GM18520 (cell line): ENCODE data around the gene PRM2.

Source experiments
- ATAC-seq: cut with Tn5 transposase; IDR thresholded peaks from one replicate; pipeline ENCODE4 v1.9.1; 2021; ENCODE audit not compliant: unreplicated experiment

PRM2 gene, protein sequence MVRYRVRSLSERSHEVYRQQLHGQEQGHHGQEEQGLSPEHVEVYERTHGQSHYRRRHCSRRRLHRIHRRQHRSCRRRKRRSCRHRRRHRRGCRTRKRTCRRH

DNA sequence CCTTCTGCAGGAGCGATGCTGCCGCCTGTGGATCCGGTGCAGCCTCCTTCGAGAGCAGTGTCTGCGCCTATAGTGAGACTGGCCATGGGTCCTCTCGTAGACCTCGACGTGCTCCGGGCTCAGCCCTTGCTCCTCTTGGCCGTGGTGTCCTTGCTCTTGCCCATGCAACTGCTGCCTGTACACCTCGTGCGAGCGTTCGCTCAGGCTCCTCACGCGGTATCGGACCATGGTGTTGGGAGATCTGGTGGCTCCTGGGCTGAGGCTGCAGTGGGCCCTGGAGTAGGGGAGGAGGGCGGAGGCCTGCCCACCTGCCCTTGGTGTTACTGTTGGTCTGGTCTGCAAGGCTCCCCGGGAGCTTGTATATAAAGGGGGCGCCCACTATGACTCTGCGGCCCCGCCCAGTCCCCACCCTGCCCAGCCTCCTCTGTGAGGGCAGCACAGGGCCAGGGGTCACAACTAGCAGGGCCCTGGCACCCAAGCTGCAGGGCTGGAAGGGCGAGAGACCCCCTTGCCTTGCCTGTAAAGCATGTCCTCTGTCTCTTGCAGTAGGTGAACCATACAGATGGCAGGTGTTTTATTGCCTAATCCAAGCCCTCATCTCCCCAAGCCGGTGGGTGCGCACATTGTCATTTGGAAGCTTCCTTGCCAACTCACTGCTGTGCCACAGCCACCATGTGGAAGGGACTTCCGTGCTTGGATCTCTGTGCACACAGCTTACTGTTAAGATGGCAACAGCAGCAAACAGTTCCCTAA, at the start of gene PRM2:
Gene PRM2 (minus strand): TSS at position 338 of the 753 bp plus-strand sequence. CDS start 110 bp downstream, at position 228.
- no peak for ATAC-seq

DNA sequence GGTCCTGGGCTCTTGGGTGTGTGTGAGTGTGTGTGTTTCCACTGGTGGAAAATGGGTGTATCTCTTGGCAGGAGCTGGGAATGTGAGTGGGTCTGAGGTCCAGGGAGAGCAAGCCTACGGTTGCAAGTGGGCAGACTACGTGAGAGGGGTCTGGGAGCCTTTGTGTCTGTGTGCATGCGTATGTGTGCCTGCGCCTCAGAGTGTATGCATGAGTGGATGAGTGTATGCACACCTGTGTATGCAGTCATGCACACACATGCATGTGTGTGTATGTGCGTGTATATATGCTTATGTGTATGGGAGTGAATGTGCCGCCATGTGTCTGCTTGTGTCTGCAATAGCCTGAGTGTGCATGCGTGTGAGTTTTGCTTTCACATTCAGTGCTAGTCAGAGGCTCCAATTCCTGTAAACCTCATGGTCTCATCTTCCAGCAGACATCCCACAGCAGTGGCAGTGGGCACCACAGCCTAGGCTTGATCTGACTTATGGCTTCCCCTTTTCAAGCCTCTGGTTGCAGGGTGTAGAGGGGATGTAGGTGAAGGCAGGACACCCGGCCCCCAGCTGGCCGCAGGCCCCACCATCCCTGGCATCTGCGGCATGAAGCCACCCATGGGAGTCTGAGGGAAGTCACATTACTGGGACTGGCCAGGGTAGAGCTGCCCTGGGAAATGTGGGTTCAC, 49.3 kb upstream of the PRM2 start:
- ATAC-seq: no peak

DNA sequence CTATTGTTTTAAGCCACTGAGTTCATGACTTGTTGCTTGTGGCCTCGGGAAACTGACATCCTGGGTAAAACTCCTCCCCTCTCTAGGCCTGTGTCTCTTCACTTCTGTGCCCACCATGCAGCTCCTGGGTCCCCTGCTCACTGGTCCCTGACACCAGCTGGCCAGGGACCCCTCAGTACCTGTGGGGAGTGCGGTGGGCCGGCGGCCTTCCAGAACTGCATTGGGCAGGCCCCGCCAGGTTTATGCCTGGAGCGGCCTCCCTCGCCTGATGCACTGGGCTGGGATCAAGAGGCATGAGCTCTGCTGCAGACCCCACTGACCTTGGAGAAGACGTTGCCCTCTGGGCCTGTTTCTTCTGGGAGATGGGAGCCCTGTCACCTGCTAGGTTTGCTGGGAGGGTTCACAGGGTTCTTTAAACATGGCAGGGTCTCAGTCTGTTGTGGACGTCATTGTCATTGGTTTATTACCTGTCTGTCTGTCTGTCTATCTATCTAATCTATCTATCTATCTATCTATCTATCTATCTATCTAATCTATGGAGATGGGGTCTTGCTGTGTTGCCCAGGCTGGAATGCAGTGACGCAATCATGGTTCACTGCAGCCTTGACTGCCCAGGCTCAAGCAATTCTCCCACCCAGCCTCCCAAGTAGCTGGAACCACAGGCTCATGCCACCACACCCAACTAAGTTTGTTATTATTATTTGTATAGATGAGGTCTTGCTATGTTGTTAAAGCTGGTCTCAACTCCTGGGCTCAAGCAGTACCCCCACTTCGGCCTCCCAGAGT, 47.5 kb upstream of the PRM2 start:
- no peak for ATAC-seq

DNA sequence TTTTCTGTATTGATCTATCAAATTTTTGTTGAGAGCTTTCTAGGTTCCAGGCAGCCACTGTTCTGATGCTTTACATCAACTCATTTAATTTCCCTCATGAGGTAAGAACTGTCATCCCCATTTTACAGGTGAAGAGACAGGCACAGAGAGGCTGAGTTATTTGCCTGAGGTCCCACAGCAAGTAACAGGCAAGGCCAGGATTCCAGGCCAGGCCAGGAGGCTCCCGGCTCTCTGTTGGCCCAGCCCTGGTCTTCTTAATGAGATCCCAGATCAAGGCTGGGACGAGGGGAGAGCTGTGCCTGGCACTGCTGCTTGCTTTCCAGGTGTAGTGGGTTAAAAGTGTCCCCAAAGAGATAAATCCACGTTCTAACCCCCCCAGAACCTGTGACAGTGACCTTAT, 46.5 kb upstream of the PRM2 start:
- no peak for ATAC-seq

DNA sequence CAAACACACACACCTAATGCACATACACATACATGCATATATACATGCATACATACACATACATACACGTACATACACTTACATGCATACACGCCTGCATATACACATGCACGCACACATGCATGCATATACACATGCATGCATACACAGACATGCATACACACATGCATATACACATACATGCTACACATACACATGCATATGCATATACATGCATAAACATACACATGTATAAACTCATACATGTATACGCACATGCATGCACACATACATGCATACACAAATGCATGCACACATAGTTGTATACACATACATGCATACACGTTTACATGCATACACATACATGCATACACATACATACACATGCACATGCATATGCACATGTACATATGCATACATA, 45.4 kb upstream of the PRM2 start:
- no peak for ATAC-seq

DNA sequence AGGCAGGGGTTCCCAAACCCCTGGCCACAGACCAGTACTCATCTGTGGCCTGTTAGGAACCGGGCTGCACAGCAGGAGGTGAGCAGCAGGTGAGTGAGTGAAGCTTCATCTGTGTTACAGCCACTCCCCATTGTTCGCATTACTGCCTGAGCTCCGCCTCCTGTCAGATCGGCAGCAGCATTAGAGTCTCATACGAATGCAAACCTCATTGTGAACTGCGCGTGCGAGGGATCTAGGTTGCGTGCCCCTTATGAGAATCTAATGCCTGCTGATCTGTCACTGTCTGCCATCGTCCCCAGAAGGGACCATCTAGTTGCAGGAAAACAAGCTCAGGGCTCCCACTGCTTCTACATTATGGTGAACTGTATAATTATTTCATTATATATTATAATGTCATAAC, 43.9 kb upstream of the PRM2 start:
- no peak for ATAC-seq

DNA sequence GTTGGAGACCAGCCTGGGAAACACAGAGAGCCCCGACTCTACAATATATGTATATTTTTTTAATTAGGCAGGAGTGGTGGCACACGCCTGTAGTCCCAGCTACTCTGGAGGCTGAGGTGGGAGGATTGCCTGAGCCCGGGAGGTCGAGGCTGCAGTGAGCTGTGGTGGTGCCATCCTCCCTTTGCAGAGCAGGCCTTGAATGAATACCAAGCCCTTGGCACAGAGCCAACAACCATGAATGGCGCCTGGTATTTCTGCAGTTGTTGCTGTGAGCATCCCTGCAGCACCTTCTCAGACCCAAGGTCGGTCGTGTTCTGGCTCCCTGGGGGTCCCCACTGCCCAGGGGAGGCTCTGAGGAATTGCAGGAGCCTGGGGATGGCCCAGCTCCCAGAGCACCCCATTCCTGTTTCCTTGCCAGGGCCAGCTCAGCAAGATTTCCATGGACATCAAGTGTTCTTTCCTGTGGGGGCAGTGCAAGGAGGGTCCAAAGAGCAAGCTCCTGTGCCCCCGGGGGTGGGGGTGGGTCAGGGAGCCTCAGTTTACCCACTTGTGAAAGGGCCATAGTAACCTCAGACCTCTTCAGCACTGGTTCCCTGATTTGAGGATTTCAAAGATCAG, 43.4 kb upstream of the PRM2 start:
- no peak for ATAC-seq

DNA sequence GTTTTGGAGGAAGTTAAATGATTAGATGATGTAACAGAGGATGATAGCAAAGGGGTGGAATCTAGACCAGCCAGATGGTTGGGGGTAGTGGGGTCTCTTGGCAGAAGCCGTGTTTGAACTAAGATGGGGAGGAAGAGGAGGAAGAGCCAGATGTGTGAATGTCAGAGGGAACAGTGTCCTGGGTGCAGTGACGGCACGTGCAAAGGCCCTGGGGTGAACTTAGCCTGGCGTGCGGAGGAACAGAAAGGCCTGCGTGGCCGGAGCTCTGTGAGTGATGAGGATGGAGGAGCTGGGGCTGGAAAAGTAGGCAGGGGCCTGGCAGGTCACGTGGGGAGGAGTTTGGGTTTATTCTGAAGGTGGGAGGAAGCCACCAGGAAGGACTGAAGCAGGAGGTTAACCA, 42.5 kb upstream of the PRM2 start:
- ATAC-seq: no peak

DNA sequence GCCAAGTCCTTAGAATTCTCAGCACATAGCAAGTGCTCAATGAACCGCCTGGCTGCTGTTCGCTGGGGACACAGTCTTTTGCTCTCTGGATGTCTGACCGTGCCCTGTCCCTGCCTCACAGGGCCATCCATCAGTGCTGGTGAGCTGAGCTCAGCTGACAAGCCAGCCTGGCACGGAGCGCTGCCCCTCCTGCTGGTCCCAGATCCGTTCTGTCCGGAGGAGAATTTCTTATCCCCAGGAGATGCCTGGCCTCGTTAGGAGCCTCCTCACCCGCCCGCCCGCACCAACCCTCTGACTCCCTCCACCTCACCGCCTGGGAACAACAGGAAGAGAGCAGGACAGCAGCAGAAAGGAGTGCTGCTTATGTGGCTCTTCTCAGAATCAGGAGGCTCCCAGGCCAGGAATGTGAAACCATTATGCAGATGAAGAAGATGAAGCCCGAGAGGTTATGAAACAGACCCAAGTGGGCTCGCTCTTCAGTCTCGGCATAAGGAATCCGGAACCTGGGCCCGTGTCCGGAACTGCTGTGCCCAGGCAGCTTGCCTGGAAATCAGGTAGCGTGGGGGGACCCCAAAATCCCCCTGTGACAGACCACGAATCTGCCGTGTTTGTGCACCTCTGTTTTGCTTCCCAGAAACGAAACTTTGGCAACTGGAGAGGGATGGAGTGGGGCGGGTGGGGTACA, 40.2 kb upstream of the PRM2 start:
- no peak for ATAC-seq

DNA sequence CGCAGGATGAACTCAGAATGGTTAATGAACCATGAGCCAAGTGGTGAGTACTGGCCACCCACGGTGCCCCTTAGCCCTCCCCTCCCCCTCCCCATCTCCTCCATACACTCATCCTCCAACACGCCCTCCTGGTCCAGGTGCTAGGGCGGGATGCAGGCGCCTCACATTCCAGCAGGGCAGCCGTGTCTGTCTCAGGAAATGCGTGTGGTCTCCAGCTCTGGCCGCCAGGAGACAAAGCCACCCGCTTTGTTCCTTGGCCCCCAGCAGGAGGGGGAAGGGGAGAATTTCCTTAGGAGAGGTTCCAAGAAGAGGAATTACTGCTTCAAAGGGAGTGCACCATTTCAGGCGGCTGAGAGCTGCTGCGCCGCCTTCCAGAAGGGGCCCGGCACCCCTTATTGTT, 39.2 kb upstream of the PRM2 start:
- no peak for ATAC-seq

DNA sequence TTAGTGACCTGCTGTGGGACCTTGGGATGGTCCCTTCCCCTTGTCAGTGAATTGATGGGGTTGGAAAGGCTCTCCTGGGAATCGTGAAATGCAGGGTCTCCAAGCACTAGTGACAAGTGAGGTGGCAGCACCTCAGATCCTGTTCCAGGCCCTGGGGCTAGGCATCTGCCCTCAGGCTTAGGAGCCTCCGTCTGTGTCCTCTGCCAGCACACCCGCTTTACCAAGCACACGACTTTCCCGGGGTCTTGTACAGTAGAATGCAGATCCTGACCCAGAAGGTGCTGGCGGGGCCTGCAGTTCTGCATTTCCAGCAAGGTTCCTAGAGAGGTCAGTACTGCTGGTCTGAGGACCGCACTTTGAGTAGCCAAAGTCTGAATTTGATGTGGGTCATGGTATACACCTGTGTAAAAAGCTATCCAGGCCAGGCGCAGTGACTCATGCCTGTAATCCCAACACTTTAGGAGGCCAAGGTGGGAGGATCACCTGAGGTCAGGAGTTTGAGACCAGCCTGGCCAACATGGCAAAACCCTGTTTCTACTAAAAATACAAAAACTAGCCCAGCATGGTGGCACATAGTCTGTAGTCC, 38.1 kb upstream of the PRM2 start:
- no peak for ATAC-seq

DNA sequence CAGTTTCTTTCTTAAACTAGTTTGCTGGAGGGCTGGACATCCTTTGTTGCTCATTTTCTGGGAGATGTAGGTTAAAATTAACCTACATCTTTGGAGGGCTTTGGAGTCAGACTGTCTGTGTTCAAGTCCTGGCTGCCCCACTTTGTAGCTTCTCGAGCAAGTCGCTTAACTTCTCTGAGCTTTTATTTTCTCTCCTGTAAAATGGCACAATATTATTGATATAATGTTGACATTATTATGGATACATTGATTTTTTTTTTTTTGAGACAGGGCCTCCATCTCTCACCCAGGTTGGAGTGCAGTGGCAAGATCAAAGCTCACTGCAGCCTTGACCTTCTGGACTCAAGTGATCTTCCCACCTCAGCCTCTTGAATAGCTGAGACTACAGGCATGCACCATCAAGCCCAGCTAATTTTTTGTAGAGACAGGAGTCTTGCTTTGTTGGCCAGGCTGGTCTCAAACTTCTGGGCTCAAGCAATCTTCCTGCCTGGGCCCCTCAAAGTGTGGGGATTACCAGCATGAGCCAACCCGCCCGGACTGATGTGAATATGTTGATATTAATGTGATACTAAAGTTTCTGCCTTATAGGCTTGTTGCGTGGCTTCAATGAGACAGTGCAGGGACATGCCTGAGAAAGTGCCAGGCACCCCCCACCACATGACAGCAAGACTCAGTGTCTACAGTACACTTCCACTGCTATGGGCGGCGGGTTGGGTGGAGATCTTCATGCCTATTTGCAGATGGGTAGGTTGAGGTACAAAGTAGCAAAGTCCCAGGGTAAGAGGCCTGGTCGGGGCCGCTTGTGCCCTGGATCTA, 37.4 kb upstream of the PRM2 start:
- no peak for ATAC-seq

DNA sequence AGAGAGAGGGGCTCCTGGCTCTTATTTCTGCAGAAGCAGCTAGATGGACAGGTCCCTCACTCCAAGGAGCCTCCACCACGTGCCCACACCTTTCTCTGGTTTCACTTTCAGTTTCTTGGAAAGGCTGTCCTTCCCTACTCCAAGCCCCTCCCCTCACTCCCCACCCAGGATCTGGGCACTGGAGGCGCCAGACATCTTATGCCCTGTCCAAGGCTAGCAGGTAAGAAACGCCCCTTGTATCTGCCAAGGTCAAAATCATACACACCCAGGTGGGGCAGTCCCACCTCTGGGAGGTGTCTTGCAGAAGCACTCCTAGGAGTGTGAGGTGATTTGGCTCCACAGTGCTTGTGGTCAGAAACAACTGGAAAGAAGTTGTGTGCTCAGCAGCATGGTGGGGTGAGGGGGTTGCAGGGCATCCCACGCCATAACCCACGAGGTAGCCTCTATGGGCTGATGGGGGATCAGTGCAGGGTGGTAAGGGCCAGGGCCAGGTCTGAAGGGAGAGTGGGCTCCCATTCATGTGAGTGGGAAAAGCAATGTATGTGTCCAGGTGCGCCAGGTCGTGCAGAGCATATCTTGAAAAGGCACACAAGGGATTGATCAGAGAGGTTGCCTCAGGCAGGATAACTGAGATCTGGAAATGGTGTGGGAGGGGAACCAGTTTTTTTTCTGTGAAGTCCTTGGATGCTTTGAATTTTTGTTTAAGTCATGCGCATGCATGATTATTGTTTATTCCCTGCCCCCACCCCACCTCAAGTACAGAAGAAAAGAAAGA, 36.6 kb upstream of the PRM2 start:
- ATAC-seq: no peak

DNA sequence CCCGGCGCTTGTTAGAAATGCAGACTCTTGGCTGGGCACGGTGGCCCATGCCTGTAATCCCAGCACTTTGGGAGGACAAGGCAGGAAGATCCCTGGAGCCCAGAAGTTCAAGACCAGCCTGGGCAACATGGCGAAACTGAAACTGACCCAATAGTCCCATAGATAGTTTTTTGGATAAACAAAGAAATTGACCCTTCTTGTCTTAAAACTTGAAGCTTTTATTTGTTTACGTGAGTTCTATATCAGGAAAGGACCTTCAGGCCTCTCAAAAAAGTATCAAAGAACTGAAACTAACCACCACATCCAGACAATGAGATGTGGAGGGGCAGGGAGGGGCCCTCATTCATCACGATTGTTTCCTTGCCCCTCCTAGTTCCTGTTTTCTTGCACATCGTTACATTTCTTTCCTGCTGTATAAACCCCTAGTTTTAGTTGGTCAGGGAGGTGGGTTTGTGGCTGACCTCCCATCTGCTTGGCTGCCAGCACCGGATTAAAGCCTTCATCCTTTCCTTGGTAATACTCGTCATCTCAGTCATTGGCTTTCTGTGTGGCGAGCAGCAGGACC, 34.8 kb upstream of the PRM2 start:
- peak; percentile 30 for ATAC-seq

DNA sequence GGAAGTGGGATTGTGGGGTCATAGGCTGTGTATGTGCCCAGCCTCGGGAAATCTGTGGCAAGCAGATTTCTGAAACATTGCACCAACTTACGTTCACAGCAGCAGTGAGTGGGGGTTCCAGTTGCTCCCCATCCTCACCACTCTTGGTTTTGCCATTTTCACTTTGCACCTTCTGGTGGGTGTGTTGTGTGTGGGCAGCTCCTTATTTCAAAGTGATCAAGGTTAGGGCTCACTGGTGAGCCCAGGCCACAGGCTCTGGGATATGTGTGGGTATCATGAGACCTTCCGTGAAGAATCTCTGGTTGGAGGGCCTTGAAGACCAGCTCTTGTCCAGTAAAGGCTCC, 34.3 kb upstream of the PRM2 start:
- ATAC-seq: no peak

DNA sequence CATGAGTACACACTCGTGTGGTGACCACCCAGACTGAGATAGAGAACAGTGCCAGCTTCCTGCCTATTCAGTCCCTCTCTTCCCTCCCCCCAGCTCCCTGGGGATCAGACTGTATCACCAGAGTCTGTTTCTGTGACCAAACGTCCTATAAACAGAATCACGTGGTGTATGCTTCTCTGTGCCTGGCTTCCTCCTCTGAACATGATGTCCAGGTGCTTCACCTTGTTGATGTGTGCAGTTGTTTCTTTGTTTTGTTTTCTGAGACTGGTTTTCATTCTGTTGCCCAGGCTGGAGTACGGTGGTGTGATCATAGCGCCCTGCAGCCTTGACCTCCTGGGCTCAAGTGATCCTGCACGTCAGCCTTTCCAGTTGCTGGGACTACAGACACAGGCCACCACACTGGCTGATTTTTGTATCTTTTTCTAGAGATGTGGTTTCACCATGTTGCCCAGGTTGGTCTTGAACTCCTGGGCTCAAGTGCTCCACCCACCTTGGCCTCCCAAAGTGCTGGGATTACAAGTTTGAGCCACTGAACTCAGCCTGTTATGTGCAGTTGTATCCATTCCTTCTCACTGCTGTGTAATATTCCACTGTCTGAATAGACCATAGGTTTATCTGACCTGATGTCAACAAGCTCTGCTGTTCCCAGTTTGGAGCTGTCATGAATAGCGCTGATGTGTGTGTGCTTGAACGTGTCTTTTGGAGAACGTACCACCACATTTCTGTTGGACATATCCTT, 33.8 kb upstream of the PRM2 start:
- peak; percentile 37 for ATAC-seq

DNA sequence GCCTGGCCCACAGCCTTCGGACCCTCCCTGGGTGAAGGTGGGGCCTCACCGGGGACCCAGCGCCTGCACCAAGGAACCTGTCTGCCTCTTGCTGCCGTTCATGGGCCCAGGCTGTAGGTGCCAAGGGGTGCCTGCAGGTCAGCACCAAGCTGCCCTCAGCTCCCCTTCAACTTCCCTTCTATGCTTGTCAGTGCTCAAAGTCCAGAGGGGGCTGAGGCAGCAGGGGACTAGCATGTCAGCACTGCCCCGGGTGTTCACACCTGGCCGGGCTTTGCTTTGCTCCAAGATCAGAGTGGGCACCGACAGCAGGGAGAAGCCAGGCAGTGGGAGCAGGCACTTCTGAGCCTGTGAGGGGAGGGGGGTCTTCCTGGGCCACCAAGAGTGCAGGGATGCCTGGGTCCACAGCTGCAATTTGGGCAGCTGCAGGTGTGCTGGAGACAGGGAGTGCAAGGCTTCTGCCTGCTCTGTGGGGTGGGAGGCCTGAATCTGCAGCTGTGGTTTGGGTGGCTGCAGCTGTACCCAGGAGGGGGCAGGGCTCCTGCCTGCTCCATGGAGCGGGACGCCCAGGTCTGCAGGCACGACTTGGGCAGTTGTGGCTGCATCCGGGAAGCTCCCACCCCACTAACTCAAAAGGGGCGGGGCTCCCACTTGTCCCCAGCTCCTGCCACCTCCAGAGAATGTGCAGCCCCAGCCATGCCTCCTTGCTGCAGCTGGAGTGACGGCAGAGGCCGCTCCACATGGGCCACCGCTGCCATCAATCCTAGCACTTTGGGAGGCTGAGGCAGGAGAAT, 32.4 kb upstream of the PRM2 start:
- ATAC-seq: no peak
